ENCODE results near the gene PRSS27.
"Not testable (repeated sequence)": the region's sequence is repeated elsewhere in the genome, so short reads cannot be mapped to it uniquely, and the experiment has no call there.

Gene PRSS27

GRCh38 chr16:2721634-2722173 is 1.7 kb upstream of the PRSS27 start:
- not testable (repeated sequence) for FAIRE-seq

DNA sequence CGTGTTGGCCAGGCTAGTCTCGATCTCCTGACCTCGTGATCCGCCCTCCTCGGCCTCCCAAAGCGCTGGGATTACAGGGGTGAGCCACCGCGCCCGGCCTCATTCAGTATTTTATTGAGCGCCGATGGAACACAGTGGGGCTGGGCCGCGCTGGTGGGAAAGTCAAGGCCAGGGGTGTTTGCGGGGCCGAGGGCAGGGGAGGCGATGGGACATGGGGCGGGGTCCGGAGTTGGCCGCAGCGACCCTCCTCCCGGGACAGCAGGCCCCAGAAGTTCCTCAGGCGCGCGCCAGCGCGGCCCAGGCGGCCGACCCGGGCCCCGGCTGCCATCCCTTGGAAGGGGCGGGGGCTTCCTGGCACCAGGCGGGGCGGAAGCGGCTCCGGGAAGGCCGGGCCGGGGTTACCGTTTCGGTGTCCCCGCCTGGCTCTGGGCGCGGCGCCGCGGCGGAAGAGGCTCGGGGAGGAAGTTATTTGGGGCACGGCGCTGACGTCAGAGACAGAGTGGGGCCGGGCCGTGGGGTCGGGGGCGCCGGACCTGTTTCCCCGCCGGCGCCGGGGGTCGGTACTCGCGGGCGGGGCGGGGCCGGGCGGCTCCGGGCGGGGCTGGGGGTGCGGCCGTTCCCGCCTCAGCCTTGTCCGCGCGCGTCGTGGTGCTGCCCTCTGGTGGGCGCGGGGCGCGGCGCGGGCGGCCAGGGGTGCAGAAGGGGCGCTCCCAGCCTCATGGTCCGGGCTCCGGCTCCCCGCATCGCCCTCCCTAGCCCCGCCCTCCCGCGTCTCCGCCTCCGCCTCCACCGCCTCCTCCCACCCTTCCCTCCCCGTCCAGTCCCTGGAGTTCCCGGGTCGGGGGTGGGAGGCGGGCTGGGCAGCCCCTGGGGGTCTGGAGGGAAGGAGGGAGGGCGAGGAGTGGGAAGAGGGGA is 952 bp upstream of the PRSS27 start:
- FAIRE-seq, result no peak

- FAIRE-seq, result no peak
These were observed 528 bp downstream of the PRSS27 start for GRCh38 chr16:2719328-2720063.

GRCh38 chr16:2717383-2718263 is 2.4 kb downstream of the PRSS27 start:
- FAIRE-seq, result no peak

- FAIRE-seq, result no peak
These were observed 3.1 kb downstream of the PRSS27 start for GRCh38 chr16:2716948-2717347.

GRCh38 chr16:2715966-2716885 is 3.8 kb downstream of the PRSS27 start:
- no peak for FAIRE-seq

DNA sequence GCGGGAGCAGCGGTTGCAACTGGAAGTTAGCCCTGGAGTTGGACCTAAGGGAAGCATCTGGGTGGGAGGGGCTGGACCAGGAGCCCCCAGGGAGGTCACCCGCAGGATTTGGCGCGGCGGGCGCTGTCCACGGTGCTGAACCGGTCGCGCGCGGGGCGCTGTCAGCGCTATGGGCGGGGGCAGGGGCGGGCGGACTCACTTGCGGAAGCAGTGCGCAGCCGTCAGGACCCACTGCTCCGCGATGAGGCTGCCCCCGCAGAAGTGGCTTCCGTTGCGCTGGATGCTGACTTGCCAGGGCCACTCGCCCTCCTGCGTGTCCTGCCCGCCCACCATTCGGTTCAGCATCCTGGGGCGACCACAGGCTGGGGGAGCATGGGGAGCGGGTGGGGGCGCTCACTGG is 4.5 kb downstream of the PRSS27 start:
- no peak for FAIRE-seq

- no peak for FAIRE-seq
These were observed 5.0 kb downstream of the PRSS27 start for GRCh38 chr16:2715064-2715463.

DNA sequence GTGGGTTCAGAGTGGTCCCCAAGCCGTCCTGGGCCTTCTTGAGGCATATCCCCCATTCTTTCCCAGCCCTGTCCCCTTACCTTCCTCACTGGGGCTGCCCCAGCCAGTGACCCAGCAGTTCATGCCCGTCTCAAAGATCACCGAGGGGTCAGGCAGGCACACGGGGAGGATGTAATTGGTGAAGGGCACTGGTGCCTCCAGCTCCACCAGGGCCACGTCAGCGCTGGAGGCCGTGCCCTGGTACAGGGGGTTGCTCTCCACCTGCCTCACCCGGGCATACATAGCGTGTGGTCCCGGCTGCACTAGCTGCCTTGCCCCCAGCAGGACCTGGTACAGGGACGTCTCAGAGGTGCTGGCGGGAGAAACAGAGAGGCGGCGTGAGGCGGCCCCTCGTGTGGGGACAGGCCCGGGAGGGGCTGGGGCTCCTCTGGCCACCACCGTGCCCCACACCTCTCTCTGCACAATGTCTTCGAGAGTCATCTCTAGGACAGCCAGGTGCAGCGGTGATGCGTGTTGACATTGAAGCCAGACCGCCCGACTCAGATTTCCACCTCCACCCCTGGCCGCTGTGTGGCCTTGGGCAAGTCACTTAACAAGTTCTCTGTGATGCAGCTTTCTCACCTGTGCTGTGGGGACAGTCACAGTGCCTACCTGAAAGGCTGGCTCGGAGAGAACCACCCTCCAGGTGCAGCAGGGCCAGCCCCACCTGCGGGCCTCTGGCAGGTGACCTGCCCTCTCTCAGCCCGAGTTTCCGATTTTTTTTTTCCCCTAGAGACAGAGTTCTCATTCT is 5.8 kb downstream of the PRSS27 start:
- no peak for FAIRE-seq

DNA sequence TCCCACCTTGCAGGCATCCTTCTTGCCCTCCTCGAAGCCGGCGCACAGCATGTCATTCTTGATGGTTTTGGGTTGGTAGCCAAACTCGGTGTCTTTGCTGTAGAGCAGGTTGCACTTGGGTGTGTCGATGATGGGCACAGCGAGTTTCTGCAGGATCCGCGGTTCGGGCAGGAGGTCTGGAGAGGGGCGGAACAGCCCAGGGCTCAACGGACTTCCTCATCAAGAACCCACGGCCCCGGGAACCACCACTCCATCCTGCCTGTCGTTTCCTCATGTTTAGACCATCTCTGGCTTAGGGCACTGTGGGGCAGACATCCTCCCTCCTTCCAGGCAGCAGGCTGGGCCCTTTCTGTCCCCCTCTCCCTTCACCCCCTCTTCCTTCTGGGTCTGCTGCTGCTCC is 6.5 kb downstream of the PRSS27 start:
- no peak for FAIRE-seq

DNA sequence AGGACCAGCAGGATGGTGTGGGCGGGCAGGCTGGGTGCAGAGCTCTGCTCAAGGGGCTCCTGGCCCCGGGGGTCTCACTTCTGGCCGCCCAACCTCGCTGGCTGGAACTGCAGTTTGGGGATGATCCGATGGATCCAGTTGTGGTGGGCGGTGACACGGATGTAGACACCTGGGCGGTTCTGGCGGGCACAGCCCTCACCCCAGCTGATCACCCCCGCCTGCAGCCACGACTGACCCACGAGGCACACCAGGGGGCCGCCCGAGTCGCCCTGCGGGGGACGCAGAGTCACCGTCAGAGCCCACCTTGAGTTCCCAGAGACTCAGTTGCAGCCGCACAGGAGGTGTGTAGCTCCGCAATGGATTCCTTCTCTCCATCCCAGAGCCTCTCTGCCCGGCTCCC is 7.5 kb downstream of the PRSS27 start:
- FAIRE-seq, result no peak

- FAIRE-seq, result no peak
These were observed 8.0 kb downstream of the PRSS27 start for GRCh38 chr16:2712063-2712441.

DNA sequence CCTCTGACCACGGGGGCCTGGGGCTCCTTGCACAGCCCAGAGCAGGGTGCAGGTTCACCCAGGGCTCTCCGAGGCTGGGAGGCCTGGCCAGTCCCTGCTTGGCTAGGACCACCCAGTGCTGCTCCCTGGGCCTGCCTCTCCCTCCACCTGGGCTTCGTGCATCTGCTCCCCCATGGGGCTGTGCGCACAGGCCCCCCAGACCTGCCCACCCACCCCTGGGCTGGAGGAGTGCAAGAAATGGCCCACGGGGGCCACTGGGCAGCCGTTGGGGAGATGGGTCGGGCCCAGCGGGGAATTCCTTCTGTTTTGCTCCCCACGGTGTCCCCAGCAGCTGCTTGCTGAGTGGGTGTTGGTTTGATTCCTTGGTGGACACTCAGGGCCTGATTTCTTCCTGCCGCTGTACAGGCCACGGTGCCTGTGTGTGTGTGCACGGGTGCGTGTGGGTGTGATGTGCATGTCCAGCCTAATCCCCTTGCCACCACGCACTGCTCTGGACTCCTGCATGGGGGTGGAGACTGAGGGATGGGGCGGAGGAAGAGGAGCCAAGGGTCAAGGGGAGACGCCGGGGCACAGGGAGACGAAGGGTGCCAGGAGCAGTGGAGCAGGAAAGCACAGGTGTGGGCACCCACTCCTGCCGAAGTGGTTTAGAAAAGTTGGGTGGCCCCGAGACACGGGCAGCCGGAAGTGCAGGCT is 8.5 kb downstream of the PRSS27 start:
- no peak for FAIRE-seq

DNA sequence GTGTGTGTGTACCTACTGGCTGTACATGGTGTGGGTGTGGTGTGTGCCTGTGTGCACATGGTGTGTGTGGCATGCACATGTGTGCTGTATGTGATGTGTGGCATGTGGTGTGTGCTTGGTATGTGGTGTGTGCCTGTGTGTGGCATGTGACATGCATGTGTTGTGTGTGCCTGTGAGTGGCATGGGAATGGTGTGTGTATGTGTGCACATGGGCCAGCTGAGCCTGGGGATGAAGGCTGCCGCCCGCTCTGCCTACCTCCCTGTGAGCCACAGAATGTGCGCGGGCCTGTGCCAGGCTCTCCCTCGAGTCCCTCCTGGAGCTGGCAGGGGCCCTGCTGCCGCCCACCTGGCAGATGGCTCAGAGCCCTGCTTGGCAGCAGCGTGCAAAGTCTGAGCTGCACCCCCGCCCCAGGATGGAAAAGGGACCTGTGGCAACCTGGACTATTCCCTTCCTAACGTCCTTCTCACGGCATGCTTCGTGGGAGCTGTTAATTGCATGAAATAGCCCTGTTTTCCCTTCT is 9.3 kb downstream of the PRSS27 start:
- FAIRE-seq, result no peak

- no peak for FAIRE-seq
These were observed 9.9 kb downstream of the PRSS27 start for GRCh38 chr16:2710021-2710710.

DNA sequence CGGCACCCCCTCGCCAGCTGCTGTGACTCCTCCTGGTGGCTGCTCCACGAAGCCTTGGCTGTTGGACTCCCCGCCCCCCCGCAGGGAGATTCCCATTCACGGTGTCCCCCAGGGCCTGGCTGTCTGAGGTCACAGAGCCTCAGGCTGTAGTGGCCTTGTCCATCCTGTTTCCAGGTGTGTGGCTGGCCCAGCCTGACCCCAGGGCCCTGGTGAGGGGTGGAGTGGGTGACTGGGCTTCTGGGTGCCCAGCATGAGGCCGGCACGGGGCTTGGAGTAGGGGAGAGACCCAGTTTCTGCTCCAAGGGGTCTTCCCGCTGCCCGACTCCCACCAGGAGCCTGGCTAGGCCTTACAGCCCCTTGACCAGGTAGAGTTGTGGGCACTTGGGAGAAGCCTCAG is 10.4 kb downstream of the PRSS27 start:
- FAIRE-seq, result no peak

GRCh38 chr16:2708955-2709587 is 11.0 kb downstream of the PRSS27 start:
- no peak for FAIRE-seq

DNA sequence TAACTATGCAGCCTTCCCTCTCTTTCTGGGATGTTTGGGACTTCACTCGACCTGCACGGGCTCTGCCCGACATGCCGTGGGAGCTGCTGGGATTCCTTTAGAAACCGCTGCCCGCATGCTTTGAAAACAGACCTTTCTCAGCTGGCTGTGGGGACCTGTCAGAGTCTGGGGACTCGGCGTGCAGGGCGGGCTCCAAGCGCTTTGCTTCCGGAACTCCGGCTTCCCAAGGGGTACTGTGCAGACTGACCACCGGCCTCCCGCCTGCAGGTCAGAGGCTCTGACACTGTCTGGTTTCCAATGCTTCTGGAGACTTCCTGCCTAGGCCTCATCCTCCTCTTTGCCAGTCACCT is 11.8 kb downstream of the PRSS27 start:
- FAIRE-seq, result no peak

Measured in islet of Langerhans (tissue), 1 donor.